CD4-positive, alpha-beta T cell treated with Interleukin-1 beta for 1 hour (primary cell): ENCODE data around the gene SKIL.

ENCODE experiments used
- DNase-seq, 2 donors: peaks; one replicate each; pipeline ENCODE4 v3.0.0-alpha.2; 2020 to 2022

The SKIL gene

GRCh38 chr3:170350515-170351413 is 6.8 kb upstream of the SKIL start:
- no peak for DNase-seq

- DNase-seq: peak in 1 of 2 donors; percentile 38
Observed at GRCh38 chr3:170352936-170353335, 4.6 kb upstream of the SKIL start.

- no peak for DNase-seq
Observed at GRCh38 chr3:170353485-170353884, 4.0 kb upstream of the SKIL start.

- DNase-seq: no peak
Observed at GRCh38 chr3:170354760-170355159, 2.8 kb upstream of the SKIL start.

- DNase-seq: peak; percentile 44 to 63
Observed at GRCh38 chr3:170355738-170356595, 1.5 kb upstream of the SKIL start.

GRCh38 chr3:170356596-170357175 is 829 bp upstream of the SKIL start:
- peak in 1 of 2 donors; percentile 63 for DNase-seq

GRCh38 chr3:170358042-170359010 is 811 bp downstream of the SKIL start:
- DNase-seq: peak; percentile 81 to 85

- DNase-seq: no peak
Observed at GRCh38 chr3:170359178-170359704, 1.7 kb downstream of the SKIL start.

GRCh38 chr3:170360466-170360865 is 3.0 kb downstream of the SKIL start:
- no peak for DNase-seq

- no peak for DNase-seq
Observed at GRCh38 chr3:170360916-170361315, 3.4 kb downstream of the SKIL start.

- DNase-seq: no peak
Observed at GRCh38 chr3:170361711-170362110, 4.2 kb downstream of the SKIL start.

- DNase-seq: no peak
Observed at GRCh38 chr3:170363471-170363994, 6.0 kb downstream of the SKIL start.

GRCh38 chr3:170364965-170365364 is 7.5 kb downstream of the SKIL start:
- no peak for DNase-seq

GRCh38 chr3:170367797-170368196 is 10.3 kb downstream of the SKIL start:
- no peak for DNase-seq

- no peak for DNase-seq
Observed at GRCh38 chr3:170368921-170369320, 11.4 kb downstream of the SKIL start.

- DNase-seq: no peak
Observed at GRCh38 chr3:170372190-170372879, 14.8 kb downstream of the SKIL start.

GRCh38 chr3:170383567-170383966 is 26.1 kb downstream of the SKIL start:
- no peak for DNase-seq

GRCh38 chr3:170386468-170386867 is 29.0 kb downstream of the SKIL start:
- DNase-seq: no peak

- no peak for DNase-seq
Observed at GRCh38 chr3:170387950-170388349, 30.4 kb downstream of the SKIL start.

- no peak for DNase-seq
Observed at GRCh38 chr3:170391108-170391507, 33.6 kb downstream of the SKIL start.

GRCh38 chr3:170397685-170398084 is 40.2 kb downstream of the SKIL start:
- no peak for DNase-seq
